ENCODE data around the gene SELENOO. TPM values are rescaled to one million over a fixed set of nuclear protein-coding genes. Genes with fewer than 3 reads are reported as not detected.

Gene SELENOO
- total and polyA plus RNA-seq, 2 donors (not counting 1 experiment from before 2014, with no cell fraction given), result 62.1 to 74.6 TPM

DNA sequence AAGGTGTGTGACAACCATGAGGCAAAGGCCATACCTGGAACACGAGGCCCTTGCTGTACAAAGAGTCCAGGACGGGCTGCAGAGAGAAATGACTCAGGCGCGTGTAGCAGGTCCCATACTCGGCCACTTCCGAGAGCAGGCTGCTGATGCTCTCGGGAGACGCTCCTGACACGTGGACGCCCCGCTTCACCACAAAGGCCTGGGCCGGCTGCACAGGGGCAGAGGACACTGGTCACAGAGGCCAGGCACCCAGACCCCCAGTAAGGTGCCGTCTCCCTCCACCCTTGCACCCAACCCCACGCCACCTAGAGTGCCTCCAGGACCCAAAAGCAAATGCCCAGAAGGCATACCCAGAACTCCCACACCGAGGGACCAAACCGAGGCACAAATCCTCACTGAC, 28.6 kb downstream of the SELENOO start:
- 93% methylated on average over 12 of the region's 16 CpGs for WGBS (ENCODE audit: insufficient coverage)

GRCh38 chr22:50232481-50233151, 31.8 kb downstream of the SELENOO start:
- peaks cover 0 to 5% (median 0%) of the 10 kb centered on the region in 3 donors for H3K9me3 ChIP-seq (ENCODE audit: control extremely low read depth in 1 of 3, control insufficient read depth in 2 of 3, insufficient read depth in 1 of 3, low read length in 2 of 3)
- no peak overlapping the region for H3K4me2 ChIP-seq (replicated peaks; ENCODE audit: low read depth, low read length, poor library complexity, severe bottlenecking)
- Mint-ChIP-seq H3K27me3 (no peaks in the 10 kb centered on the region), H3K4me3 (no peak overlapping the region), H3K27ac (no peak overlapping the region), H3K4me1 (peaks cover 9% of the 10 kb centered on the region), H3K9me3 (ENCODE audit: insufficient read depth) (no peaks in the 10 kb centered on the region)
- H3K79me2 ChIP-seq (ENCODE audit: control insufficient read depth, insufficient read depth, low read length), result peaks cover 69% of the 10 kb centered on the region
- 94% methylated on average over 17 of the region's 20 CpGs for WGBS (ENCODE audit: insufficient coverage)
- H4K20me1 ChIP-seq (ENCODE audit: control insufficient read depth, insufficient read depth, low read length, poor library complexity, severe bottlenecking), result peaks cover 69% of the 10 kb centered on the region
- ChIA-PET POLR2A (no interaction called here), CTCF (interaction anchor here (1.1 to 1.4 kb wide), 4 partner anchors 10 to 84 kb away, joined by 3 to 4 read pairs (median 3); no protein-coding TSS in a partner anchor)
- H2AFZ ChIP-seq (ENCODE audit: insufficient read depth, low read depth, low read length, poor library complexity, severe bottlenecking), result no peak overlapping the region
- no peak overlapping the region for H3K4me3 ChIP-seq (ENCODE audit: control extremely low read depth in 1 of 5, extremely low read depth in 1 of 5, insufficient read depth in 1 of 5, low read depth in 2 of 5, low read length in 4 of 5)
- TF ChIP-seq, protein P1, sequence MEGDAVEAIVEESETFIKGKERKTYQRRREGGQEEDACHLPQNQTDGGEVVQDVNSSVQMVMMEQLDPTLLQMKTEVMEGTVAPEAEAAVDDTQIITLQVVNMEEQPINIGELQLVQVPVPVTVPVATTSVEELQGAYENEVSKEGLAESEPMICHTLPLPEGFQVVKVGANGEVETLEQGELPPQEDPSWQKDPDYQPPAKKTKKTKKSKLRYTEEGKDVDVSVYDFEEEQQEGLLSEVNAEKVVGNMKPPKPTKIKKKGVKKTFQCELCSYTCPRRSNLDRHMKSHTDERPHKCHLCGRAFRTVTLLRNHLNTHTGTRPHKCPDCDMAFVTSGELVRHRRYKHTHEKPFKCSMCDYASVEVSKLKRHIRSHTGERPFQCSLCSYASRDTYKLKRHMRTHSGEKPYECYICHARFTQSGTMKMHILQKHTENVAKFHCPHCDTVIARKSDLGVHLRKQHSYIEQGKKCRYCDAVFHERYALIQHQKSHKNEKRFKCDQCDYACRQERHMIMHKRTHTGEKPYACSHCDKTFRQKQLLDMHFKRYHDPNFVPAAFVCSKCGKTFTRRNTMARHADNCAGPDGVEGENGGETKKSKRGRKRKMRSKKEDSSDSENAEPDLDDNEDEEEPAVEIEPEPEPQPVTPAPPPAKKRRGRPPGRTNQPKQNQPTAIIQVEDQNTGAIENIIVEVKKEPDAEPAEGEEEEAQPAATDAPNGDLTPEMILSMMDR (IDR thresholded peaks at IDR 0.05), result no peak
- no peak for TF ChIP-seq EZH2 (IDR thresholded peaks at IDR 0.05; ENCODE audit: borderline replicate concordance, insufficient read depth, low read depth, low read length, poor library complexity, severe bottlenecking)
- H3K27me3 ChIP-seq (replicated peaks in 1 of 4; ENCODE audit: control extremely low read depth in 1 of 4, control insufficient read depth in 3 of 4, insufficient read depth in 4 of 4, low read length in 3 of 4), result no peaks in the 10 kb centered on the region
- H3K4me1 ChIP-seq (ENCODE audit: control insufficient read depth in 2 of 2, insufficient read depth in 2 of 2, low read length in 2 of 2), result no peaks in the 10 kb centered on the region
- H3K27ac ChIP-seq (ENCODE audit: low read length in 2 of 2), result no peak overlapping the region
- no peak overlapping the region for H3K9ac ChIP-seq (ENCODE audit: low read length)
- no peak for DNase-seq
- H3K36me3 ChIP-seq (replicated peaks in 1 of 2; ENCODE audit: control extremely low read depth in 1 of 2, control insufficient read depth in 1 of 2, extremely low read depth in 1 of 2, insufficient read depth in 2 of 2, low read length in 1 of 2), result peaks cover 0 to 44% of the 10 kb centered on the region in 2 experiments
- intact Hi-C loops (cut with micrococcal nuclease), result no loop called here
- no peak for ATAC-seq (ENCODE audit: low read depth)

More for the DNA sequence above, 28.6 kb downstream of the SELENOO start:
- ATAC-seq (ENCODE audit: low read depth) (no peak), DNase-seq (no peak)
- Histone ChIP-seq H3K4me2 (replicated peaks; ENCODE audit: low read depth, low read length, poor library complexity, severe bottlenecking) (no peak overlapping the region), H3K36me3 (replicated peaks in 1 of 2; ENCODE audit: control extremely low read depth in 1 of 2, control insufficient read depth in 1 of 2, extremely low read depth in 1 of 2, insufficient read depth in 2 of 2, low read length in 1 of 2) (peaks cover 0 to 47% of the 10 kb centered on the region in 2 experiments), H3K79me2 (ENCODE audit: control insufficient read depth, insufficient read depth, low read length) (peaks cover 44% of the 10 kb centered on the region), H2AFZ (ENCODE audit: insufficient read depth, low read depth, low read length, poor library complexity, severe bottlenecking) (no peak overlapping the region), H3K9me3 (ENCODE audit: control extremely low read depth in 1 of 3, control insufficient read depth in 2 of 3, insufficient read depth in 1 of 3, low read length in 2 of 3) (peaks cover 0 to 5% (median 0%) of the 10 kb centered on the region in 3 donors), H3K27me3 (replicated peaks in 1 of 4; ENCODE audit: control extremely low read depth in 1 of 4, control insufficient read depth in 3 of 4, insufficient read depth in 4 of 4, low read length in 3 of 4) (no peaks in the 10 kb centered on the region), H3K4me1 (ENCODE audit: control insufficient read depth in 2 of 2, insufficient read depth in 2 of 2, low read length in 2 of 2) (no peaks in the 10 kb centered on the region), H3K4me3 (ENCODE audit: control extremely low read depth in 1 of 5, extremely low read depth in 1 of 5, insufficient read depth in 1 of 5, low read depth in 2 of 5, low read length in 4 of 5) (no peak overlapping the region), H4K20me1 (ENCODE audit: control insufficient read depth, insufficient read depth, low read length, poor library complexity, severe bottlenecking) (peaks cover 48% of the 10 kb centered on the region), H3K9ac (ENCODE audit: low read length) (no peak overlapping the region), H3K27ac (ENCODE audit: low read length in 2 of 2) (no peak overlapping the region)
- TF ChIP-seq, protein P1 (IDR thresholded peaks at IDR 0.05), result no peak
- TF ChIP-seq EZH2 (IDR thresholded peaks at IDR 0.05; ENCODE audit: borderline replicate concordance, insufficient read depth, low read depth, low read length, poor library complexity, severe bottlenecking), result no peak
- Mint-ChIP-seq H3K4me1 (no peaks in the 10 kb centered on the region), H3K27ac (no peak overlapping the region), H3K27me3 (no peaks in the 10 kb centered on the region), H3K4me3 (no peak overlapping the region), H3K9me3 (ENCODE audit: insufficient read depth) (no peaks in the 10 kb centered on the region)
- CTCF ChIA-PET, result no interaction called here
- intact Hi-C loops (cut with micrococcal nuclease), result no loop called here
- POLR2A ChIA-PET, result no interaction called here
